DMS114 treated with DMSO at 0.1 percent for 48 hours (cell line): ENCODE data around the gene ZNF841.
"Not testable (repeated sequence)": the region's sequence is repeated elsewhere in the genome, so short reads cannot be mapped to it uniquely, and the experiment has no call there.

Experiments used
- DNase-seq: peaks from one replicate; lab custom pipeline; 2025; ENCODE audit not compliant: unreplicated experiment; lab: John Stamatoyannopoulos, UW

Gene ZNF841

DNA sequence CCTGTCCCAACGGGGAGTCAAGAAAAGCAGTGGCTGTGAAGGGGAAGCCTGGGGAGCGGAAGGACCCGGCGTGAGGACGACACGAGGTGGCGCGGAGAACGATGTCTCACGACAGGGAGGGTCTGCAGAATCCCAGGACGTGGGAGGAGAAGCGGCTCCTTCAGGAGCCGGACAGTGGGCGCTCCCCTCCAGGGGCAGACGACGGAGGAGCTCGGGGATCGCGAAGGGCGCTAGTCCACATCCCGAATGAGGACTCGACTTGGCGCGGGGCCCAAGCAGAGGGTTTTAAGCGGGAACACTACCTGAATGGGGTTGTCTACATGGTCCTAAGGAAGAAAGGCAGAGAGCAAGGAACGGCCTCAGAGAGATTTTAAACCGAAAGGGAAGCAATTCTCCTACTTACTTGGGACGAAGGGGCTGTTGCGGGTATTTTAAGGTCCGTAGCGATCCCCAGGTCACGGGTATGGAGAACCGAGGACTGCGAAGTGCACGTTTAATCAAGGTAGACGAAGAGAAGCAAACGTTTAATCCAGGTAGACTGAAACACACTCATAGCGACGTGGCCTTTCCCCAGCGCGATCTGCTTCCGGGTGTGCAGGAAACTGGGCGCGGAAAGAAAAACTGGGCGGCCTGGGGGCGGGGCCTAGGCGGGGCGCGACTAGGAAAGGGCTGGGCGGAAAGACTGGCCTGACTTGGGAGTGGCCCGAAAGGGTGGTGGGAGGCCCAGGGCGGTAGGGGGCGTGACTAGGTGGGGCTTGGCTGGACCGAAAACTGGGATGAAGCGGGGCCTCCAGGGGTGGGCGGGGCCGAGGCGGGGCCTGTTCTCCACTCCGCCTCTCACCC lies at the start of gene ZNF841:
TSS of gene ZNF841 (minus strand) at position 594 of the 843 bp plus-strand sequence. CDS start 10,964 bp downstream, outside the sequence.
- peak; percentile 92 for DNase-seq

- DNase-seq, result no peak
These were observed 46.5 kb upstream of the ZNF841 start for GRCh38 chr19:52142001-52142595.

DNA sequence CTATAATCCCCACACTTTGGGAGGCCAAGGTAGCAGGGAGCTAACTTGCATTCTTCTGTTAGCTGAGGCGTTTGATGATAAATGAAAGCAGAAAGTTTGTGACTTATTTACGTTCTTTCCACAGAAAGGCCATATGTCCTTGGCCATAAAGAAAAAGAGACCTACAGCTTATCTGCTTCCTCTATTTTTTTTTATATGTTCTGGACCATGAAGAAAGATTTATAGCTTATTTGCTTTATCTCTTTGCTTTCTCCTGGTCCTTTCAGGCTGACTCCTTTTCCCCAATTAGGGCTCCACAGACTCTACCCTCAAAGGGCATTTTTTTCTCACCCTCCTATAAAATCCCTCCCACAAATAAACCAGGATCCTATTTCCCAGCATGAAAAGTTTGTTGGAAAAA lies 45.6 kb upstream of the ZNF841 start:
- DNase-seq, result no peak

DNA sequence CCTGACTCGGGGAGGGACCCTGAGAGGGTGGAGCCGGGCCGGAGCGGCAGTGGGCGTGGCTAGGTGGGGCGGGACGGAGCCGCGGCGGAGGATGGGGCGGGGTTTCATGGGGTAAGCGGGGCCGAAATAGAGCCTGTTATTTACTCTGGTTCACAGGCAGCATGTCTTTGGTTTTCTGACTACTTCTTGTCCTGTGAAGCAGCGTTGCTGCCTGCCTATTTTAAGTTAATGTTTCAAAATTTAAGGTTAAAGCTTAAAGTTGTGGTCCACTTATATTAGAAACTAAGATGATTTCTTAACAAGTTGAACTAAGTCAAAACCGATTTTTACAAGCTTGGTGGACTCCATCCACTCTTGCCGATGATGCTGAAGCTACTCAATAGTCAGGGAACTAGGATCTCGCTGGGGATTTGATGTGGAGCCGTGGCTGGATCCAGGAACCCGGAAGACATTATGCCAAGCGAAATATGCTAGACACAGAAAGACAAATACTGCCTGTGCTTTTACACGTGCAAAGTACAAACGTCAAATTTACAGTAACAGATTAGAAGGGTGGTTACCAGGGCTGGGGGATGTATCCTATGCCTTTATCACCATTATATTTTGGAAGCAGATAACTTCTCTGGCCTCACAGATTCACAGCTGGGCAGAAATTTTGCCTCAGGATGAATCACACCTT lies 44.6 kb upstream of the ZNF841 start:
- DNase-seq, result no peak

DNA sequence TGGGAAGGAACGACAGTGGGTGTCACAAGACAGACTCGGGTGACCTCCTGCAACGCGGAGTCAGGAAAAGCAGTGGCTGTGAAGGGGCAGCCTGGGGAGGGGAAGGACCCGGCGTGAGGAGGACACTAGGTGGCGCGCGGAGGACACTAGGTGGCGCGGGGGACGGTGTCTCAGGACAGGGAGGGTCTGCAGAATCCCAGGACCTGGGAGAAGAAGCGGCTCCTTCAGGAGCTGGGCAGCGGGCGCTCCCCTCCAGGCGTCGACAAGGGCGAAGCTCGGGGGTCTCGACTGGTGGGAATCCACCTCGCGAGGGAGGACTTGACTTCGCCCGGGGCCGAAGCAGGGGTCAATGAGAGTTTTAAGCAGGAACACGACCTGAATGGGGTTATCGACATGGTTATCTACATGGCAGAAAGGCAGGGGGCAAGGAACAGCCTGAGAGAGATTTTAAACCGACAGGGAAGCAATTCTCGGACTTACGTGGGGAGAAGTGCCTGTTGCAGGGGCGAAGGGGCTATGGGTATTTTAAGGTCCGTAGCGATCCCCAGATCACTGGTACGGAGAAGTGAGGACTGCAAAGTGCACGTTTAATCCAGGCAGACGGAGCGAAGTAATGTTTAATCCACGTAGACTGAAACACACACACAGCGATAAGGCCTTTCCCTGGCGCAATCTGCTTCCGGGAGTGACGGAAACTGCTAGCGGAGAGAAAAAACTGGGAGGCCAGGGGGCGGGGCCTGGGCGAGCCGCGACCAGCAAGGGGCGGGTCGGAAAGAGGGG lies 43.9 kb upstream of the ZNF841 start, which contains the start of gene ZNF616:
TSS of gene ZNF616 (minus strand) at position 687 of the 780 bp plus-strand sequence. CDS start 9,426 bp downstream, outside the sequence.
- peak; percentile 94 for DNase-seq

- DNase-seq, result no peak
These were observed 43.4 kb upstream of the ZNF841 start for GRCh38 chr19:52138983-52139251.

GRCh38 chr19:52138278-52138982 lies 42.9 kb upstream of the ZNF841 start:
- peak; percentile 41 for DNase-seq

DNA sequence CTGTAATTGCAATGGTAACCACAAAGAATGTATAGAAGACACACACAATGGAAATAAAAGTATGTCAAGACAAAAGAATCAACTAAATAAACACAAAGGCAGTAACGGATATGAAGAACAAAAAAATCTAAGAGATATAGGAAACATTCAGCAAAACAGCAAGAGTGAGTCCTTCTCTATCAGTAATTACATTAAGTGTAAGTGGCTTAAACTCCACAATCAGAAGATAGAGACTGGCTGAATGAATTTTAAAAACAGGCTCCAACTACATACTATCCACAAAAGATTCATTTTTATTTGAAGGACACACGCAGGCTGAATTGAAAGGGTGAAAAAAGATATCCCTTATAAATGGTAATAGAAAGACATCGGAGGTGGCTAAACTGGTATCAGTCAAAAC lies 24.7 kb upstream of the ZNF841 start:
- DNase-seq, result no peak

- DNase-seq, result no peak
These were observed 20.0 kb upstream of the ZNF841 start for GRCh38 chr19:52115526-52116053.

DNA sequence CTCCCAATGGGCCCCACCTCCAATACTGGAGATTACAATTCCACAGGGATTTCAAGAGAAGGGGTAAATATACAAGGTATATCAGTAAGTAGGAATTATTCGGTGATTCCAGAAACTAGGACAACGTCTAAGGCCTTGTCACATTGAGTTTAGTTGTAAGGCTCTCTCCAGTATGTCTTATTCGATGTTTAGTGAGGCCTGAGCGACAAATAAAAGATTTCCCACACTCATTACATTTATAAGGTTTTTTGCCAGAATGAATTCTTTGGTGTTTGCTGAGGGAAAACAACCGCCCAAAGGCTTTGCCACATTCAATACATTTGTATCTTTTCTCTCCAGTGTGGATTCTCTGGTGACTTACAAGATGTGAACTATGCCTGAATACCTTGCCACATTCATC lies 19.1 kb upstream of the ZNF841 start:
- DNase-seq, result no peak

GRCh38 chr19:52112624-52113023 lies 17.1 kb upstream of the ZNF841 start:
- no peak for DNase-seq

- no peak for DNase-seq
These were observed 15.2 kb upstream of the ZNF841 start for GRCh38 chr19:52110780-52111179.

DNA sequence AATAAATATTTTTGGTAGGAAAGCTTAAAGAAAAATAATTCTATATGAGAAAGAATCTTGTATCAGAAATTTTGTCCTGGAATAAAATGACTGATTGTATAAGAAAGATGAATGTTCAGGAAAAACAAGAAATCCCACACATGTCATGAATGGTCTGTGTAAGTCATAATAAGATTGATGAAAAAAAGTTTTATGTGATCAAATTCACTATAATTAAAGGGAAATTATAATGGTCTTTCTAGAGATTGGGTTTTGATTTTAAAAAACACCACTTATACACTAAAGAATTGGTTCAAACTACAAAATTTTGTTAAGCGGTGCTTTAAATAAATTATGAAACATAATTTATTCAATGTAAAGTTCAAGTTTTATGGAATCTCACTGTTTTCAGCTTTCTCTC lies 7.2 kb upstream of the ZNF841 start:
- DNase-seq, result no peak

DNA sequence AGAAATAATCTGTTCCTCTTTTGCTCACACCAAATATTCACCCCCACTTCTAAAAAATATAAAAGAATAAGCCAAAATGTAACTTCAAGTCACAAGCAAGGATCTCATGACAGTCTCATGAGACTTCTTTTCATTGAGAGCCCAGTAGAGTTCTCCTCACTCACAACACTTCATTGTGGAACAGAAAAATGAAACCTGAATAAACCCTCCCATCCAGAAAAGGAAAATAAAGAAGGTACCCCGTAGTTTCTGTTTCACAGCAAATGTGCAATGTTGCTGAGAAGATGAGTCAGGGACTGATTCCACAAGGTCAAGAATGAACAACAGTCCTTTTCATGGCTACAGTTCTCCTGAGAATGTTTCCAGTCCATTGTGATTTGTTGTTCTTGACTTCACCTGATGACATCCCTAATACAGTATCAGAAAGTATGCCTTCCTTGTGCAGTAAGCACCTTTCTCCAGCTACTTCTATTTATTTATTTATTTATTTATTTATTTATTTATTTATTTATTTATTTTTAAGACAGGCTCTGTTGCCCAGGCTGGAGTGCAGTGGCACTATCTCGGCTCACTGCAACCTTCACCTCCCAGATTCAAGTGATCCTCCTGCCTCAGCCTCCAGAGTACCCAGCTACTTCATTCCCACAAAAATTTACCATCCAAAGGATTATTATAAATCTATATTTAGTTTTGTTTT lies 6.4 kb upstream of the ZNF841 start:
- DNase-seq, result no peak

DNA sequence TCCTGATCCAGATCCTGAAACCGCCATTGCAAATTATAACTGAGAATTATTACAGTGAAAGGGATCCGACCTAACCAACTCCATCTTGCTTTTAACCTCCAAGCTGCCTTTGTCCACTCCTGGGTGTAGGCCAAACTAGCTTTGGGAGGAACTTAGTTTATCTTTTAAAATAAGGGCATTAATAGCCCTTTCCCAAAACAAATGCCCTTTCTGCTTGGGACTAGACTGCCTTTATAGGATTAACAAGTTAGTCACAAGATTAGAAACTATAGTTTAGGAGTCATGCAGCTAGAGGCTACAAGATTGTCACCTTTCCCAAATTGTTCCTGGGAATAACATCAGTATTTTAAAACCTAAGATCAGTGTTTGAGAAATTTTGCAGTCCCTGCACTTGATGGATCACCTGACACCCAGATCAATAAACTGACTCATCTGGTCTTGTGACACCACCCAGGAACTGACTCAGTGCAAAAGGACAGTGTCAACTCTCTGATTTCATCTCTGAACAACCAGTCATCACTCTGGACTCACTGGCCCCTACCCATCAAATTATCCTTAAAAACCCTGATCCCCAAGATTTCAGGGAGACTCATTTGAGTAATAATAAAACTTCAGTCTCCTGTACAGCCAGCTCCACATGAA lies 4.1 kb upstream of the ZNF841 start:
- no peak for DNase-seq

- not testable (repeated sequence) for DNase-seq
These were observed 851 bp upstream of the ZNF841 start for GRCh38 chr19:52096416-52096815.

- DNase-seq, result no peak
These were observed 937 bp downstream of the ZNF841 start for GRCh38 chr19:52094526-52095130.

- no peak for DNase-seq
These were observed 9.1 kb downstream of the ZNF841 start for GRCh38 chr19:52086481-52086880.

GRCh38 chr19:52070496-52070895 lies 25.1 kb downstream of the ZNF841 start:
- no peak for DNase-seq
